Measurements from ENCODE around the gene MYF5.
"Not testable (repeated sequence)": the region's sequence is repeated elsewhere in the genome, so short reads cannot be mapped to it uniquely, and the experiment has no call there.

MYF5 gene

GRCh38 chr12:80716696-80717469 is at the start of gene MYF5:
Gene MYF5, plus strand, starts transcription at chr12:80716912. Its CDS starts 152 bp downstream, at chr12:80717064.
- TF ChIP-seq CTCF (IDR thresholded peaks at IDR 0.05; ENCODE audit: low read depth, low read length), result no peak
- H3K4me3 ChIP-seq (ENCODE audit: low read depth, low read length), result no peak within 1 kb of the TSS

- TF ChIP-seq CTCF (IDR thresholded peaks at IDR 0.05; ENCODE audit: low read depth, low read length), result no peak
Observed at GRCh38 chr12:80670214-80670613, 46.5 kb upstream of the MYF5 start.

GRCh38 chr12:80676042-80676636 is 40.6 kb upstream of the MYF5 start:
- not testable (repeated sequence) for H3K4me3 ChIP-seq (ENCODE audit: low read depth, low read length)

More at GRCh38 chr12:80670214-80670613, 46.5 kb upstream of the MYF5 start:
- H3K4me3 ChIP-seq (ENCODE audit: low read depth, low read length), result no peak overlapping the region

GRCh38 chr12:80676856-80677255 is 39.9 kb upstream of the MYF5 start:
- TF ChIP-seq CTCF (IDR thresholded peaks at IDR 0.05; ENCODE audit: low read depth, low read length), result no peak
- H3K4me3 ChIP-seq (ENCODE audit: low read depth, low read length), result no peak overlapping the region

GRCh38 chr12:80677994-80678393 is 38.7 kb upstream of the MYF5 start:
- no peak overlapping the region for H3K4me3 ChIP-seq (ENCODE audit: low read depth, low read length)
- no peak for TF ChIP-seq CTCF (IDR thresholded peaks at IDR 0.05; ENCODE audit: low read depth, low read length)

- no peak overlapping the region for H3K4me3 ChIP-seq (ENCODE audit: low read depth, low read length)
- TF ChIP-seq CTCF (IDR thresholded peaks at IDR 0.05; ENCODE audit: low read depth, low read length), result no peak
Observed at GRCh38 chr12:80679346-80680131, 37.2 kb upstream of the MYF5 start.

- TF ChIP-seq CTCF (IDR thresholded peaks at IDR 0.05; ENCODE audit: low read depth, low read length), result no peak
- H3K4me3 ChIP-seq (ENCODE audit: low read depth, low read length), result no peak overlapping the region
Observed at GRCh38 chr12:80681287-80681686, 35.4 kb upstream of the MYF5 start.

Data from WI38 (cell line).